Measurements from ENCODE around the gene SLC35E1. TPM values are rescaled to one million over a fixed set of nuclear protein-coding genes. Genes with fewer than 3 reads are reported as not detected.

SLC35E1 gene
- total and polyA plus RNA-seq, 2 of the 13 experiments (the other 11 are each of a cell fraction or from before 2014, with no cell fraction given): 21.2 to 46.5 TPM

- Histone ChIP-seq H3K4me3 (replicated peaks in 1 of 3; ENCODE audit: insufficient read depth in 1 of 3, low read depth in 2 of 3, low read length in 3 of 3) (no peak overlapping the region), H3K36me3 (replicated peaks in 1 of 2; ENCODE audit: control insufficient read depth in 1 of 2, insufficient read depth in 2 of 2, low read length in 2 of 2) (peaks cover 14 to 40% of the 10 kb centered on the region in 2 experiments; a peak in 4 of 5 replicates), H3K9me3 (ENCODE audit: low read length) (no peaks in the 10 kb centered on the region), H3K79me2 (ENCODE audit: insufficient read depth, low read length) (peaks cover 55% of the 10 kb centered on the region), H2AFZ (ENCODE audit: low read length) (no peak overlapping the region), H3K4me1 (ENCODE audit: insufficient read depth, low read length) (peaks cover 12% of the 10 kb centered on the region), H4K20me1 (ENCODE audit: insufficient read depth, low read length) (peaks cover 13% of the 10 kb centered on the region; the same call in 1 of the 2 replicates), H3K4me2 (ENCODE audit: low read depth, low read length) (no peak overlapping the region), H3K9ac (ENCODE audit: insufficient read depth, low read depth, low read length) (no peak overlapping the region), H3K27ac (ENCODE audit: extremely low read length, insufficient read depth, low read length) (no peak overlapping the region), H3K27me3 (ENCODE audit: control insufficient read depth in 1 of 2, insufficient read depth in 2 of 2, low read length in 2 of 2) (no peaks in the 10 kb centered on the region)
- BruUV-seq (replicated peaks): no TSS peak
- FAIRE-seq (no peak), ATAC-seq (no peak), DNase-seq (ENCODE audit: low spot score) (no peak)
- 98% methylated on average over 4 of the region's 4 CpGs for WGBS (ENCODE audit: low lambda C conversion rate)
- TF ChIP-seq FOXO1 (CRISPR knock-in tag; IDR thresholded peaks at IDR 0.05): no peak
- TF ChIP-seq ZC3H4 (CRISPR knock-in tag; IDR thresholded peaks at IDR 0.05; ENCODE audit: borderline replicate concordance): no peak
- TF ChIP-seq ZNF331 (CRISPR knock-in tag; IDR thresholded peaks at IDR 0.05): no peak
- POLR2A ChIA-PET: no interaction called here
- CTCF ChIA-PET (ENCODE audit: low intra/inter-chr PET ratio, low total read pairs): no interaction called here
- intact Hi-C loops (cut with micrococcal nuclease; ENCODE audit: unreplicated experiment) (no loop called here), in situ Hi-C loops (cut with HindIII; ENCODE audit: extremely low pct_ligation_motif_present, low pct_unique_long_range_greater_than_20kb) (no loop called here)
Observed at GRCh38 chr19:16579381-16579780, 7.2 kb upstream of the SLC35E1 start.

DNA sequence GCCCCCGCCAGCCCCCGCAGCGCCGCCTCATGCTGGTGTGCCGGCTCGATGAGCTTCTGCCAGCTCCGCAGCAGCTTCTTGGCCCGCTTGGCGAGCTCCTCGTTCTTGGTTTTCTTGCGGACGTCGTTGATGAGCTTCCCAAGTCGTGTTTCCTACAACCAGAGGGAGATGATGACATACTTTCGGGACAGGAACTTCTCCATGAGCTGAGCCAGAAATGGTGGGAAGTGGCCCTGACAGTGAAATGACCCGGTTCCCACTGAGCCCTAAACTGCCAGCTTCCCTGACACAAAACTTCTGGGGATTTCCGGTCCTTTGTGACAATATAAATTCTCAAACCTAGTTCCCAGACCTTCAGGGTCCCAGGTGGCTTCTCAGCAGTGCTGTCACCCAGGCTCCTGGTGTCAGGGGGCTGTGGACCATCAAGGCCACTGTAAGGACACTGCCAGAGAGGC lies 5.3 kb upstream of the SLC35E1 start:
- Histone ChIP-seq H2AFZ (ENCODE audit: low read length) (no peak overlapping the region), H3K79me2 (ENCODE audit: insufficient read depth, low read length) (peaks cover 56% of the 10 kb centered on the region), H3K9ac (ENCODE audit: insufficient read depth, low read depth, low read length) (no peak overlapping the region), H3K27ac (ENCODE audit: extremely low read length, insufficient read depth, low read length) (no peak overlapping the region), H3K36me3 (replicated peaks in 1 of 2; ENCODE audit: control insufficient read depth in 1 of 2, insufficient read depth in 2 of 2, low read length in 2 of 2) (peaks cover 16 to 40% of the 10 kb centered on the region in 2 experiments; a peak in 4 of 5 replicates), H3K4me3 (replicated peaks in 1 of 3; ENCODE audit: insufficient read depth in 1 of 3, low read depth in 2 of 3, low read length in 3 of 3) (no peak overlapping the region), H4K20me1 (ENCODE audit: insufficient read depth, low read length) (peaks cover 12% of the 10 kb centered on the region; the same call in 1 of the 2 replicates), H3K4me2 (ENCODE audit: low read depth, low read length) (no peak overlapping the region), H3K9me3 (ENCODE audit: low read length) (no peaks in the 10 kb centered on the region), H3K4me1 (ENCODE audit: insufficient read depth, low read length) (peaks cover 17% of the 10 kb centered on the region), H3K27me3 (ENCODE audit: control insufficient read depth in 1 of 2, insufficient read depth in 2 of 2, low read length in 2 of 2) (no peaks in the 10 kb centered on the region; a peak in 1 of 5 replicates)
- CTCF ChIA-PET (ENCODE audit: low intra/inter-chr PET ratio, low total read pairs): no interaction called here
- POLR2A ChIA-PET: no interaction called here
- intact Hi-C loops (cut with micrococcal nuclease; ENCODE audit: unreplicated experiment) (no loop called here), in situ Hi-C loops (cut with HindIII; ENCODE audit: extremely low pct_ligation_motif_present, low pct_unique_long_range_greater_than_20kb) (no loop called here)
- 97% methylated on average over 14 of the region's 17 CpGs for WGBS (ENCODE audit: low lambda C conversion rate)
- no peak for DNase-seq (ENCODE audit: low spot score)
- no peak for FAIRE-seq
- ATAC-seq: no peak
- TF ChIP-seq PCBP2 (optimal IDR thresholded peaks at IDR 0.05; ENCODE audit: low read depth, low read length, poor library complexity, severe bottlenecking): no peak
- TF ChIP-seq CEBPB (IDR thresholded peaks at IDR 0.05; ENCODE audit: borderline replicate concordance, low read depth, low read length): no peak
- TF ChIP-seq ZNF256 (CRISPR knock-in tag; conservative IDR thresholded peaks at IDR 0.05): no peak
- no peak for TF ChIP-seq ZFP62 (CRISPR knock-in tag; IDR thresholded peaks at IDR 0.05)
- no peak for TF ChIP-seq ZNF253 (CRISPR knock-in tag; IDR thresholded peaks at IDR 0.05; ENCODE audit: borderline replicate concordance)
- TF ChIP-seq ARNTL (CRISPR knock-in tag; IDR thresholded peaks at IDR 0.05): no peak
- TF ChIP-seq ZNF354B (CRISPR knock-in tag; IDR thresholded peaks at IDR 0.05): no peak
- TF ChIP-seq, protein P1, sequence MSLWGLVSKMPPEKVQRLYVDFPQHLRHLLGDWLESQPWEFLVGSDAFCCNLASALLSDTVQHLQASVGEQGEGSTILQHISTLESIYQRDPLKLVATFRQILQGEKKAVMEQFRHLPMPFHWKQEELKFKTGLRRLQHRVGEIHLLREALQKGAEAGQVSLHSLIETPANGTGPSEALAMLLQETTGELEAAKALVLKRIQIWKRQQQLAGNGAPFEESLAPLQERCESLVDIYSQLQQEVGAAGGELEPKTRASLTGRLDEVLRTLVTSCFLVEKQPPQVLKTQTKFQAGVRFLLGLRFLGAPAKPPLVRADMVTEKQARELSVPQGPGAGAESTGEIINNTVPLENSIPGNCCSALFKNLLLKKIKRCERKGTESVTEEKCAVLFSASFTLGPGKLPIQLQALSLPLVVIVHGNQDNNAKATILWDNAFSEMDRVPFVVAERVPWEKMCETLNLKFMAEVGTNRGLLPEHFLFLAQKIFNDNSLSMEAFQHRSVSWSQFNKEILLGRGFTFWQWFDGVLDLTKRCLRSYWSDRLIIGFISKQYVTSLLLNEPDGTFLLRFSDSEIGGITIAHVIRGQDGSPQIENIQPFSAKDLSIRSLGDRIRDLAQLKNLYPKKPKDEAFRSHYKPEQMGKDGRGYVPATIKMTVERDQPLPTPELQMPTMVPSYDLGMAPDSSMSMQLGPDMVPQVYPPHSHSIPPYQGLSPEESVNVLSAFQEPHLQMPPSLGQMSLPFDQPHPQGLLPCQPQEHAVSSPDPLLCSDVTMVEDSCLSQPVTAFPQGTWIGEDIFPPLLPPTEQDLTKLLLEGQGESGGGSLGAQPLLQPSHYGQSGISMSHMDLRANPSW (CRISPR knock-in tag; IDR thresholded peaks at IDR 0.05; ENCODE audit: borderline replicate concordance): no peak
- TF ChIP-seq ZNF674 (CRISPR knock-in tag; IDR thresholded peaks at IDR 0.05; ENCODE audit: low read depth): no peak
- no peak for TF ChIP-seq FOXP1 (IDR thresholded peaks at IDR 0.05)
- TF ChIP-seq FOXP1 (CRISPR knock-in tag; IDR thresholded peaks at IDR 0.05): no peak
- TF ChIP-seq, protein P2, sequence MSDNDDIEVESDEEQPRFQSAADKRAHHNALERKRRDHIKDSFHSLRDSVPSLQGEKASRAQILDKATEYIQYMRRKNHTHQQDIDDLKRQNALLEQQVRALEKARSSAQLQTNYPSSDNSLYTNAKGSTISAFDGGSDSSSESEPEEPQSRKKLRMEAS (IDR thresholded peaks at IDR 0.05): no peak
- TF ChIP-seq ZNF12 (CRISPR knock-in tag; IDR thresholded peaks at IDR 0.05): no peak
- no TSS peak for BruUV-seq (replicated peaks)

Data from HepG2 (cell line).